HEK293 (cell line): ENCODE measurements around the gene CMTM1.

Experiments
- CTCF ChIA-PET: fragments of 350-600 bp; formaldehyde crosslinking; extraction: SDS; loops from one replicate; lab custom pipeline; 2021; ENCODE audit warnings: antibody characterized with exemption; lab: Yijun Ruan, JAX
- POLR2A ChIA-PET: fragments of 300-600 bp; formaldehyde crosslinking; extraction: SDS; loops from one replicate; lab custom pipeline; 2020; ENCODE audit warnings: antibody characterized with exemption, inconsistent platforms; lab: Yijun Ruan, JAX
- H3K27ac ChIP-seq: fragments of 200-500 bp; sonication (Bioruptor generic); 2 replicates; pipeline ENCODE4 v1.5.1; 2014; ENCODE audit warnings: low read depth, low read length, control low read depth, inconsistent platforms; ENCODE audit errors: extremely low read depth
- H3K36me3 ChIP-seq, 2 experiments: fragments of 200-500 bp in 1 of 2; sonication (Bioruptor generic) in 1 of 2; 1 replicate in 1 of 2; 2 replicates in 1 of 2; pipeline ENCODE4 v1.5.1; 2014 to 2017; ENCODE audit warnings: inconsistent platforms in 2 of 2, low read length in 2 of 2; ENCODE audit not compliant: control insufficient read depth in 2 of 2, insufficient read depth in 1 of 2
- H3K4me1 ChIP-seq: fragments of 200-500 bp; sonication (Bioruptor generic); 2 replicates; pipeline ENCODE4 v1.5.1; 2014; ENCODE audit warnings: mild to moderate bottlenecking, low read length, inconsistent platforms; ENCODE audit not compliant: control insufficient read depth, insufficient read depth
- H3K4me3 ChIP-seq: 2 replicates; pipeline ENCODE4 v1.5.1; 2011; ENCODE audit warnings: low read depth, mild to moderate bottlenecking, control low read depth, low read length, moderate library complexity
- H3K9me3 ChIP-seq: fragments of 200-500 bp; sonication (Bioruptor generic); 2 replicates; pipeline ENCODE4 v1.5.1; 2014; ENCODE audit warnings: low read depth, low read length, inconsistent platforms; ENCODE audit not compliant: control insufficient read depth, insufficient read depth
- BCL11B ChIP-seq: fragments of 450-650 bp; formaldehyde crosslinking; IDR thresholded peaks from 2 replicates; pipeline ENCODE4 v1.5.1; 2016; ENCODE audit warnings: low read depth, missing biosample characterization, missing genetic modification characterization
- GLIS1 ChIP-seq: fragments of 450-650 bp; formaldehyde crosslinking; IDR thresholded peaks from 2 replicates; pipeline ENCODE4 v1.5.1; 2016; ENCODE audit warnings: missing biosample characterization, missing genetic modification characterization
- HOXA7 ChIP-seq: sonication (generic); formaldehyde crosslinking; IDR thresholded peaks from 2 replicates; pipeline ENCODE4 v1.8.1; 2022; ENCODE audit warnings: missing genetic modification reagents, borderline replicate concordance
- HOXC10 ChIP-seq: sonication (generic); formaldehyde crosslinking; IDR thresholded peaks from 2 replicates; pipeline ENCODE4 v1.8.1; 2023; ENCODE audit warnings: mild to moderate bottlenecking, missing genetic modification reagents
- KLF10 ChIP-seq: fragments of 450-650 bp; IDR thresholded peaks from 2 replicates; pipeline ENCODE4 v1.5.1; 2018; ENCODE audit warnings: missing biosample characterization, mild to moderate bottlenecking, missing genetic modification characterization
- PRDM6 ChIP-seq: fragments of 450-650 bp; formaldehyde crosslinking; IDR thresholded peaks from 2 replicates; pipeline ENCODE4 v1.5.1; 2017; ENCODE audit warnings: missing biosample characterization, missing genetic modification characterization
- ZBTB6 ChIP-seq: fragments of 450-650 bp; formaldehyde crosslinking; IDR thresholded peaks from 2 replicates; pipeline ENCODE4 v1.5.1; 2017; ENCODE audit warnings: missing biosample characterization, missing genetic modification characterization
- ZEB2 ChIP-seq: fragments of 450-650 bp; formaldehyde crosslinking; IDR thresholded peaks from 2 replicates; pipeline ENCODE4 v1.5.1; 2016; ENCODE audit warnings: missing biosample characterization, missing genetic modification characterization
- ZFP69B ChIP-seq: fragments of 450-650 bp; formaldehyde crosslinking; IDR thresholded peaks from 2 replicates; pipeline ENCODE4 v1.5.1; 2016; ENCODE audit warnings: missing biosample characterization, missing genetic modification characterization
- ZNF132 ChIP-seq: fragments of 450-650 bp; formaldehyde crosslinking; IDR thresholded peaks from 2 replicates; pipeline ENCODE4 v1.5.1; 2017; ENCODE audit warnings: missing biosample characterization, missing genetic modification characterization, borderline replicate concordance
- ZNF140 ChIP-seq: fragments of 450-650 bp; formaldehyde crosslinking; IDR thresholded peaks from 2 replicates; pipeline ENCODE4 v1.5.1; 2016; ENCODE audit warnings: missing biosample characterization, missing genetic modification characterization
- ZNF18 ChIP-seq: fragments of 450-650 bp; formaldehyde crosslinking; IDR thresholded peaks from 2 replicates; pipeline ENCODE4 v1.5.1; 2016; ENCODE audit warnings: missing biosample characterization, missing genetic modification characterization
- ZNF26 ChIP-seq: fragments of 450-650 bp; formaldehyde crosslinking; IDR thresholded peaks from 2 replicates; pipeline ENCODE4 v1.5.1; 2016; ENCODE audit warnings: missing biosample characterization, missing genetic modification characterization
- ZNF280C ChIP-seq: fragments of 450-650 bp; formaldehyde crosslinking; IDR thresholded peaks from 2 replicates; pipeline ENCODE4 v1.5.1; 2016; ENCODE audit warnings: missing biosample characterization, missing genetic modification characterization
- ZNF324 ChIP-seq: fragments of 450-650 bp; formaldehyde crosslinking; IDR thresholded peaks from 2 replicates; pipeline ENCODE4 v1.5.1; 2016; ENCODE audit warnings: missing biosample characterization, missing genetic modification characterization
- ZNF48 ChIP-seq: fragments of 450-650 bp; formaldehyde crosslinking; IDR thresholded peaks from 2 replicates; pipeline ENCODE4 v1.5.1; 2016; ENCODE audit warnings: missing biosample characterization, missing genetic modification characterization
- ZNF791 ChIP-seq: fragments of 450-650 bp; formaldehyde crosslinking; IDR thresholded peaks from 2 replicates; pipeline ENCODE4 v1.5.1; 2016; ENCODE audit warnings: missing biosample characterization, missing genetic modification characterization
- ZNF792 ChIP-seq: fragments of 450-650 bp; formaldehyde crosslinking; IDR thresholded peaks from 2 replicates; pipeline ENCODE4 v1.5.1; 2016; ENCODE audit warnings: missing biosample characterization, missing genetic modification characterization
- ZSCAN30 ChIP-seq: fragments of 450-650 bp; IDR thresholded peaks from 2 replicates; pipeline ENCODE4 v1.5.1; 2018; ENCODE audit warnings: missing biosample characterization, mild to moderate bottlenecking, missing genetic modification characterization, moderate library complexity
- ZXDB ChIP-seq: fragments of 450-650 bp; formaldehyde crosslinking; IDR thresholded peaks from 2 replicates; pipeline ENCODE4 v1.5.1; 2016; ENCODE audit warnings: missing biosample characterization, missing genetic modification characterization

Gene CMTM1

GRCh38 chr16:66542396-66542795 is 23.8 kb upstream of the CMTM1 start:
- CTCF ChIA-PET, result interaction anchor here (0.6 to 1.7 kb wide), 3 partner anchors 10 to 367 kb away, joined by 3 read pairs; partner anchors contain the start of gene CKLF

More at GRCh38 chr16:66542396-66542795, 23.8 kb upstream of the CMTM1 start:
- H3K4me3 ChIP-seq, result no peak overlapping the region
- H3K36me3 ChIP-seq, result peaks cover 3 to 27% of the 10 kb centered on the region in 2 experiments; a peak in 2 of 3 replicates
- H3K4me1 ChIP-seq, result no peaks in the 10 kb centered on the region
- no peak overlapping the region for H3K27ac ChIP-seq
- POLR2A ChIA-PET, result interaction anchor here (1.1 kb wide), 1 partner anchor 10 kb away, joined by 6 read pairs; the partner anchor contains the start of gene CKLF
- TF ChIP-seq GLIS1, result no peak
- no peak for TF ChIP-seq BCL11B (tag by site-specific recombination)
- TF ChIP-seq ZNF48, result no peak
- no peak for TF ChIP-seq HOXC10 (CRISPR knock-in tag)
- TF ChIP-seq ZBTB6 (tag by site-specific recombination), result no peak
- no peak for TF ChIP-seq ZNF324 (tag by site-specific recombination)
- no peak for TF ChIP-seq PRDM6
- no peak for TF ChIP-seq ZNF140
- TF ChIP-seq ZEB2 (tag by site-specific recombination), result no peak
- no peak for TF ChIP-seq ZXDB
- no peak for TF ChIP-seq ZSCAN30 (tag by site-specific recombination)
- no peak for TF ChIP-seq ZNF132 (tag by site-specific recombination)
- TF ChIP-seq ZFP69B (tag by site-specific recombination), result no peak
- TF ChIP-seq ZNF792 (tag by site-specific recombination), result no peak
- no peak for TF ChIP-seq ZNF791 (tag by site-specific recombination)
- TF ChIP-seq ZNF280C (tag by site-specific recombination), result no peak
- TF ChIP-seq HOXA7, result no peak
- TF ChIP-seq ZNF18 (tag by site-specific recombination), result no peak
- TF ChIP-seq KLF10, result no peak
- no peak for TF ChIP-seq ZNF26 (tag by site-specific recombination)
- TF ChIP-seq, all 188 proteins: peak for 0
- H3K9me3 ChIP-seq, result no peaks in the 10 kb centered on the region
